Transverse colon (tissue), 4 donors: ENCODE measurements around the gene LRRC23. TPM values are rescaled to one million over a fixed set of nuclear protein-coding genes. Genes with fewer than 3 reads are reported as not detected.

Experiments
- DNase-seq: peaks from one replicate; pipeline ENCODE4 v3.0.0-alpha.2; 2019
- H3K27ac ChIP-seq, 4 donors: fragments of 200-600 bp; sonication (generic); 2 replicates each; pipeline ENCODE4 v1.5.1; 2016 to 2018; ENCODE audit warnings: inconsistent platforms in 4 of 4
- H3K27me3 ChIP-seq: fragments of 200-600 bp; sonication (generic); 2 replicates; pipeline ENCODE4 v1.5.1; 2017; ENCODE audit warnings: inconsistent platforms
- H3K36me3 ChIP-seq, 4 donors: fragments of 200-600 bp; sonication (generic); 2 replicates each; pipeline ENCODE4 v1.5.1; 2017 to 2019; ENCODE audit warnings: inconsistent platforms in 4 of 4
- H3K4me1 ChIP-seq, 4 donors: fragments of 200-600 bp; sonication (generic); 2 replicates each; pipeline ENCODE4 v1.5.1; 2017 to 2020; ENCODE audit warnings: inconsistent platforms in 4 of 4
- H3K4me3 ChIP-seq, 4 donors: fragments of 200-600 bp; sonication (generic); 1 replicate in 1 of 4; 2 replicates in 3 of 4; pipeline versions ENCODE4 v1.5.1 to v1.6.1; 2017 to 2019; ENCODE audit warnings: inconsistent platforms in 4 of 4
- H3K9me3 ChIP-seq, 2 donors: fragments of 200-600 bp; sonication (generic); 2 replicates each; pipeline ENCODE4 v1.5.1; 2017 to 2019; ENCODE audit warnings: inconsistent platforms in 2 of 2
- CTCF ChIP-seq, 5 experiments: fragments of 200-600 bp in 3 of 5; fragments of 450-650 bp in 2 of 5; sonication (generic) in 3 of 5; IDR thresholded peaks; 1 replicate in 2 of 5; 2 replicates in 3 of 5; pipeline ENCODE4 v1.5.1; 2016 to 2017; ENCODE audit warnings: antibody characterized with exemption in 5 of 5, inconsistent platforms in 3 of 5, mild to moderate bottlenecking in 2 of 5, moderate library complexity in 1 of 5
- EP300 ChIP-seq: sonication (generic); formaldehyde crosslinking; IDR thresholded peaks from one replicate; pipeline ENCODE4 v1.6.1; 2017; ENCODE audit warnings: antibody characterized with exemption, low read depth
- POLR2A ChIP-seq: fragments of 450-650 bp; IDR thresholded peaks from one replicate; pipeline ENCODE4 v1.6.1; 2016; ENCODE audit warnings: antibody characterized with exemption, mild to moderate bottlenecking, moderate library complexity
- POLR2AphosphoS5 ChIP-seq, 3 donors: sonication (generic); formaldehyde crosslinking; IDR thresholded peaks; one replicate each; pipeline ENCODE4 v1.6.1; 2016; ENCODE audit warnings: antibody characterized with exemption in 3 of 3
- WGBS, 2 donors: methylation state at CpG; one replicate each; pipeline ENCODE4 v1.1.5; 2018; ENCODE audit warnings: low coverage in 1 of 2; 5-methylcytosine and 5-hydroxymethylcytosine counted together
- in situ Hi-C, 4 donors: fragments of 200-750 bp; cut with MboI; loops; one replicate each; pipeline versions ENCODE4 v1.15.0 to v1.15.1; 2017; ENCODE audit warnings: low sequenced_read_pairs in 3 of 4, low pct_ligation_motif_present in 1 of 4, low pct_unique_long_range_greater_than_20kb in 1 of 4
- intact Hi-C: fragments of 100-400 bp; cut with DNase I; formaldehyde crosslinking; loops from one replicate; pipeline ENCODE4 v1.15.1; 2023; ENCODE audit warnings: low total_unique reads
- total RNA-seq, 4 donors: library from RNA; depleted of rRNA; stranded (reverse); fragments of >200 nt; gene quantifications; one replicate each; pipeline ENCODE4 v1.1.0, GENCODE V29; 2016

LRRC23 gene
- total RNA-seq, 4 donors from 2014 or later, result 0.60 to 11.3 (median 5.9) TPM; not detected in 1

GRCh38 chr12:6952121-6952862, 47.7 kb downstream of the LRRC23 start:
- no peak for DNase-seq
- WGBS, 2 donors, result 67% methylated on average over 22 of the region's 22 CpGs; no CpG with 5 or more reads in 1 of the 2 donors
- Histone ChIP-seq H3K27me3 (no peaks in the 10 kb centered on the region), H3K27ac (peak overlapping the region; percentile 77 to 89 (median 82)), H3K4me1 (peaks cover 0 to 27% (median 5%) of the 10 kb centered on the region in 4 donors), H3K36me3 (no peaks in the 10 kb centered on the region), H3K4me3 (peak overlapping the region in 2 of 4 donors; percentile 28 to 49), H3K9me3 (no peaks in the 10 kb centered on the region)
- in situ Hi-C loops (no loop called here), intact Hi-C loops (no loop called here)
- no peak for TF ChIP-seq CTCF (IDR thresholded peaks at IDR 0.05)
- TF ChIP-seq EP300, result no peak
- TF ChIP-seq POLR2A, result no peak
- TF ChIP-seq POLR2AphosphoS5 (IDR thresholded peaks at IDR 0.05), result no peak

GRCh38 chr12:6952863-6953441, 48.3 kb downstream of the LRRC23 start:
- intact Hi-C loops, result no loop called here
- Histone ChIP-seq H3K4me1 (peaks cover 0 to 29% (median 5%) of the 10 kb centered on the region in 4 donors), H3K4me3 (peak overlapping the region in 2 of 4 donors; percentile 28 to 49), H3K36me3 (no peaks in the 10 kb centered on the region), H3K9me3 (no peaks in the 10 kb centered on the region), H3K27me3 (no peaks in the 10 kb centered on the region), H3K27ac (peak overlapping the region; percentile 77 to 89 (median 82))
- TF ChIP-seq EP300 (no peak), POLR2AphosphoS5 (IDR thresholded peaks at IDR 0.05) (no peak), CTCF (IDR thresholded peaks at IDR 0.05) (no peak), POLR2A (no peak)
- DNase-seq, result no peak
- 71 to 80% methylated on average over 1 to 15 of the region's 15 CpGs for WGBS, 2 donors
- in situ Hi-C loops, result no loop called here

GRCh38 chr12:6953442-6954315, 49.1 kb downstream of the LRRC23 start:
- H3K9me3 ChIP-seq, result no peaks in the 10 kb centered on the region
- DNase-seq, result peak; percentile 79
- H3K27me3 ChIP-seq, result no peaks in the 10 kb centered on the region
- peak overlapping the region; percentile 77 to 89 (median 82) for H3K27ac ChIP-seq
- TF ChIP-seq CTCF (IDR thresholded peaks at IDR 0.05) (no peak), POLR2AphosphoS5 (IDR thresholded peaks at IDR 0.05) (peak; percentile 13 to 75 (median 31)), POLR2A (peak; percentile 51)
- H3K4me3 ChIP-seq, result peak overlapping the region in 2 of 4 donors; percentile 28 to 49
- no peaks in the 10 kb centered on the region for H3K36me3 ChIP-seq
- peaks cover 0 to 35% (median 6%) of the 10 kb centered on the region in 4 donors for H3K4me1 ChIP-seq
- intact Hi-C loops (no loop called here), in situ Hi-C loops (no loop called here)
- WGBS, 2 donors, result 17 to 53% methylated on average over 1 to 24 of the region's 24 CpGs
